ENCODE measurements around the gene GSG1L2.

DNA sequence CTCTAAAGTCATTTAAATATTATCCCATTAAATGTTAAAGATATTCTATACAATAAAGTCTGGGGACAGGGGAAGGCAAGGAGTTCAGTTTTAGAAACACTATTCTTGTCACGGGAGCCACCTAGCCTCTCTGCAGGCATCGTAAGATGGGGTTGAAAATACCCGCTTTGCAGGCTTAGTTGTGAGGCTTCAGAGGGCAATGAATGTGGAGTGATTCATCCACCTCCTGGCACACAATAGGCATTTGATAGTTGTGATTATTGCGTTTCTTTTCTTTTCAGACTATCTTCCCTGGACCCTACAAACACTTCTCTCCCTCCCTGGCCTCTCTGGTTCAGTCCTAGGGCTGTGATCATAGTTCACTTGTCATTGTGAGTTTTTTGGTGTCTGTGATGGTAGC lies 23.4 kb upstream of the GSG1L2 start:
- TF ChIP-seq, protein P1, sequence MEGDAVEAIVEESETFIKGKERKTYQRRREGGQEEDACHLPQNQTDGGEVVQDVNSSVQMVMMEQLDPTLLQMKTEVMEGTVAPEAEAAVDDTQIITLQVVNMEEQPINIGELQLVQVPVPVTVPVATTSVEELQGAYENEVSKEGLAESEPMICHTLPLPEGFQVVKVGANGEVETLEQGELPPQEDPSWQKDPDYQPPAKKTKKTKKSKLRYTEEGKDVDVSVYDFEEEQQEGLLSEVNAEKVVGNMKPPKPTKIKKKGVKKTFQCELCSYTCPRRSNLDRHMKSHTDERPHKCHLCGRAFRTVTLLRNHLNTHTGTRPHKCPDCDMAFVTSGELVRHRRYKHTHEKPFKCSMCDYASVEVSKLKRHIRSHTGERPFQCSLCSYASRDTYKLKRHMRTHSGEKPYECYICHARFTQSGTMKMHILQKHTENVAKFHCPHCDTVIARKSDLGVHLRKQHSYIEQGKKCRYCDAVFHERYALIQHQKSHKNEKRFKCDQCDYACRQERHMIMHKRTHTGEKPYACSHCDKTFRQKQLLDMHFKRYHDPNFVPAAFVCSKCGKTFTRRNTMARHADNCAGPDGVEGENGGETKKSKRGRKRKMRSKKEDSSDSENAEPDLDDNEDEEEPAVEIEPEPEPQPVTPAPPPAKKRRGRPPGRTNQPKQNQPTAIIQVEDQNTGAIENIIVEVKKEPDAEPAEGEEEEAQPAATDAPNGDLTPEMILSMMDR (IDR thresholded peaks at IDR 0.05) = no peak
- no peak for TF ChIP-seq POLR2A (IDR thresholded peaks at IDR 0.05)
